Mesenchymal stem cell (in vitro differentiated cells and primary cell): ENCODE results near the gene POLDIP2.

Experiments
- DNase-seq: peaks from one replicate; pipeline ENCODE4 v3.0.0-alpha.2; 2013
- H2AFZ ChIP-seq: one replicate; pipeline ENCODE4 v1.6.1; 2013; ENCODE audit warnings: low read depth, mild to moderate bottlenecking, control low read depth, inconsistent platforms, low read length, moderate library complexity
- H2AK5ac ChIP-seq: 2 replicates; pipeline ENCODE4 v1.6.1; 2013; ENCODE audit warnings: low read length, moderate library complexity, mild to moderate bottlenecking, inconsistent platforms; ENCODE audit not compliant: severe bottlenecking
- H2BK120ac ChIP-seq: one replicate; pipeline ENCODE4 v1.6.1; 2013; ENCODE audit warnings: low read depth, mild to moderate bottlenecking, inconsistent platforms, low read length, moderate library complexity
- H2BK12ac ChIP-seq, 2 experiments: one replicate each; pipeline ENCODE4 v1.6.1; 2013; ENCODE audit warnings: inconsistent platforms in 2 of 2, low read length in 2 of 2, mild to moderate bottlenecking in 2 of 2, moderate library complexity in 2 of 2, control low read depth in 1 of 2
- H2BK15ac ChIP-seq: one replicate; pipeline ENCODE4 v1.6.1; 2013; ENCODE audit warnings: mild to moderate bottlenecking, low read depth, inconsistent platforms; ENCODE audit not compliant: poor library complexity, severe bottlenecking
- H2BK5ac ChIP-seq: 2 replicates; pipeline ENCODE4 v1.6.1; 2013; ENCODE audit warnings: low read depth, mild to moderate bottlenecking, low read length, control low read depth, inconsistent platforms; ENCODE audit not compliant: poor library complexity, severe bottlenecking
- H3K14ac ChIP-seq, 2 experiments: one replicate each; pipeline ENCODE4 v1.6.1; 2013; ENCODE audit warnings: inconsistent platforms in 2 of 2, low read length in 2 of 2, control low read depth in 1 of 2, mild to moderate bottlenecking in 1 of 2, moderate library complexity in 1 of 2
- H3K18ac ChIP-seq, 2 experiments: one replicate each; pipeline ENCODE4 v1.6.1; 2013; ENCODE audit warnings: inconsistent platforms in 2 of 2, low read length in 2 of 2, control low read depth in 1 of 2, low read depth in 1 of 2, mild to moderate bottlenecking in 1 of 2
- H3K23ac ChIP-seq, 2 experiments: one replicate each; pipeline ENCODE4 v1.6.1; 2013; ENCODE audit warnings: inconsistent platforms in 2 of 2, low read length in 2 of 2, mild to moderate bottlenecking in 2 of 2, moderate library complexity in 2 of 2, control low read depth in 1 of 2
- H3K27ac ChIP-seq: 2 replicates; pipeline ENCODE4 v1.5.1; 2013; ENCODE audit warnings: mild to moderate bottlenecking, moderate library complexity, low read length, control low read depth, inconsistent platforms; ENCODE audit not compliant: poor library complexity, severe bottlenecking
- H3K27me3 ChIP-seq, 2 experiments: 2 replicates each; pipeline versions ENCODE4 v1.6.1 to v1.7.0; 2013; ENCODE audit warnings: low read length in 2 of 2, mild to moderate bottlenecking in 2 of 2, moderate library complexity in 2 of 2, control low read depth in 1 of 2, inconsistent platforms in 1 of 2; ENCODE audit not compliant: control insufficient read depth in 1 of 2, insufficient read depth in 1 of 2
- H3K36me3 ChIP-seq, 2 experiments: 2 replicates each; pipeline versions ENCODE4 v1.6.1 to v1.7.0; 2013; ENCODE audit warnings: low read length in 2 of 2, control low read depth in 1 of 2, inconsistent platforms in 1 of 2, low read depth in 1 of 2, mild to moderate bottlenecking in 1 of 2; ENCODE audit not compliant: insufficient read depth in 2 of 2, control insufficient read depth in 1 of 2
- H3K4ac ChIP-seq, 2 experiments: one replicate each; pipeline ENCODE4 v1.6.1; 2013; ENCODE audit warnings: inconsistent platforms in 2 of 2, low read length in 2 of 2, mild to moderate bottlenecking in 2 of 2, moderate library complexity in 2 of 2, control low read depth in 1 of 2, low read depth in 1 of 2
- H3K4me1 ChIP-seq: 2 replicates; pipeline ENCODE4 v1.6.1; 2013; ENCODE audit warnings: low read depth, low read length, control low read depth; ENCODE audit not compliant: control insufficient read depth, insufficient read depth
- H3K4me2 ChIP-seq: 2 replicates; pipeline ENCODE4 v1.6.1; 2013; ENCODE audit warnings: low read length, mild to moderate bottlenecking, inconsistent platforms; ENCODE audit not compliant: poor library complexity, severe bottlenecking
- H3K4me3 ChIP-seq, 2 experiments: 2 replicates each; pipeline versions ENCODE4 v1.5.1 to v1.7.0; 2013; ENCODE audit warnings: low read length in 2 of 2, mild to moderate bottlenecking in 2 of 2, control low read depth in 1 of 2, low read depth in 1 of 2; ENCODE audit not compliant: insufficient read depth in 1 of 2
- H3K79me1 ChIP-seq: replicated peaks from 2 replicates; pipeline ENCODE4 v1.6.1; 2013; ENCODE audit warnings: mild to moderate bottlenecking, control low read depth, low read length, inconsistent platforms; ENCODE audit not compliant: poor library complexity, severe bottlenecking
- H3K9ac ChIP-seq: 2 replicates; pipeline ENCODE4 v1.7.0; 2013; ENCODE audit warnings: mild to moderate bottlenecking, low read length, moderate library complexity
- H3K9me3 ChIP-seq: 2 replicates; pipeline ENCODE4 v1.7.0; 2013; ENCODE audit warnings: mild to moderate bottlenecking, low read length; ENCODE audit not compliant: control insufficient read depth
- H4K8ac ChIP-seq: one replicate; pipeline ENCODE4 v1.6.1; 2013; ENCODE audit warnings: inconsistent platforms, mild to moderate bottlenecking, low read length, moderate library complexity
- H4K91ac ChIP-seq: one replicate; pipeline ENCODE4 v1.6.1; 2013; ENCODE audit warnings: mild to moderate bottlenecking, low read length, inconsistent platforms
- WGBS: methylation state at CpG from one replicate; pipeline ENCODE4 v1.1.7; 2013; ENCODE audit warnings: mixed read lengths; 5-methylcytosine and 5-hydroxymethylcytosine counted together

POLDIP2 gene

DNA sequence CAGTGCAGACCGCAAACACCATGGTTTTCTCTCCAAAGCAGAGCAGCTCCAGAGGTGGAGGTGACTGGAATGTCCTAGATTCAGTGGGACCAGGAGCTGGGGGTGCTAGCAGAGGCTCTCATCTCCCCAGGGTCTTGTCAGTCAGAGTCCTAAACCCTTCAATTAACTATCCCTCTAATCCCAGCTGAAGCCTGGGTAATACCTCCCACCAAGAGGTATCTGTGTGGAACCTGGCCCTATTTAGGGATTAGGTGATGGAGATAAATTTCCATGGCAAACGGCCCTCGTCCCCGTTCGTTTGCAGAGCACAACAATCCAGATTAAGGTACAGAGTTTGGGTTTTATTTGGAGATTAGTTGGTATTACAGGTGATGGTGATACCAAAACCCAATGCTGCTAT lies 5.9 kb upstream of the POLDIP2 start:
- no peak overlapping the region for H3K9ac ChIP-seq
- no peak overlapping the region for H3K18ac ChIP-seq
- no peak overlapping the region for H4K8ac ChIP-seq
- H4K91ac ChIP-seq, result no peak overlapping the region
- H2BK12ac ChIP-seq, result no peak overlapping the region
- H2BK15ac ChIP-seq, result no peak overlapping the region
- H2BK120ac ChIP-seq, result no peak overlapping the region
- H3K4ac ChIP-seq, result no peak overlapping the region
- no peak overlapping the region for H2AFZ ChIP-seq
- no peak for DNase-seq
- no peak overlapping the region for H3K27ac ChIP-seq
- no peak overlapping the region for H3K23ac ChIP-seq
- H2AK5ac ChIP-seq, result no peak overlapping the region
- no peak overlapping the region for H3K14ac ChIP-seq
- no peak overlapping the region for H3K4me2 ChIP-seq
- peaks cover under 1% of the 10 kb centered on the region for H3K4me1 ChIP-seq
- peaks cover 61% of the 10 kb centered on the region in 2 experiments for H3K36me3 ChIP-seq
- H2BK5ac ChIP-seq, result no peak overlapping the region
- H3K79me1 ChIP-seq, result peaks cover 32% of the 10 kb centered on the region
- H3K27me3 ChIP-seq, result no peaks in the 10 kb centered on the region
- no peaks in the 10 kb centered on the region for H3K9me3 ChIP-seq
- no peak overlapping the region for H3K4me3 ChIP-seq
- WGBS, result 95% methylated on average over 4 of the region's 5 CpGs

DNA sequence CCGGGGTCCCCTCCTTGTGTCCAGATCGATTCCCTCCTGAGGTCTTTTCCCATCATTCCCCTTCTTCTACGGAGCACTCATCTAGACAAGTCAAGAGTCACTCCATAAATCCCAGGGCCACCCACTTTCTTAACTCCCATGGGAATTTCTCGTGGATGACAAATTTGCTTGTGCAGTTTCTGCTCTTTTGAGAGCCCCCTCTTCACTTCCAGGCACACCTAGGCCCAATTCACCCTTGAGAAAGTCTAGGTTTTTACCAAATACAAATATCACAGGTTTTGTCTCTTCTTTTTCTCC lies 522 bp upstream of the POLDIP2 start:
- Histone ChIP-seq H3K36me3 (peaks cover 46 to 64% of the 10 kb centered on the region in 2 experiments), H3K4me2 (peak overlapping the region; percentile 76), H2BK12ac (no peak overlapping the region), H3K9ac (peak overlapping the region; percentile 99), H2AFZ (peak overlapping the region; percentile 89), H2BK5ac (no peak overlapping the region), H2BK120ac (no peak overlapping the region), H3K27ac (peak overlapping the region; percentile 56), H3K79me1 (peaks cover 65% of the 10 kb centered on the region), H2AK5ac (peak overlapping the region; percentile 4), H3K18ac (peak overlapping the region in 1 of 2 experiments; percentile 96), H4K8ac (peak overlapping the region; percentile 100), H3K9me3 (no peaks in the 10 kb centered on the region), H3K4me1 (peaks cover 10% of the 10 kb centered on the region), H3K14ac (no peak overlapping the region), H3K4ac (peak overlapping the region; percentile 80 to 83), H3K23ac (no peak overlapping the region), H2BK15ac (no peak overlapping the region), H3K27me3 (no peaks in the 10 kb centered on the region), H3K4me3 (peak overlapping the region; percentile 89 to 94), H4K91ac (peak overlapping the region; percentile 85)
- 14% methylated on average over 4 of the region's 4 CpGs for WGBS
- DNase-seq, result no peak

GRCh38 chr17:28350271-28350670 lies 7.1 kb downstream of the POLDIP2 start:
- Histone ChIP-seq H2AK5ac (no peak overlapping the region), H3K27ac (no peak overlapping the region), H3K14ac (no peak overlapping the region), H3K9me3 (no peaks in the 10 kb centered on the region), H3K4me2 (no peak overlapping the region), H3K4ac (no peak overlapping the region), H3K4me1 (peaks cover 19% of the 10 kb centered on the region), H3K79me1 (peaks cover 38% of the 10 kb centered on the region), H3K4me3 (no peak overlapping the region), H3K23ac (no peak overlapping the region), H3K27me3 (no peaks in the 10 kb centered on the region), H2AFZ (no peak overlapping the region), H4K91ac (no peak overlapping the region), H2BK5ac (no peak overlapping the region), H3K36me3 (peaks cover 70 to 95% of the 10 kb centered on the region in 2 experiments), H3K18ac (no peak overlapping the region), H2BK120ac (no peak overlapping the region), H2BK15ac (no peak overlapping the region), H2BK12ac (no peak overlapping the region), H3K9ac (no peak overlapping the region), H4K8ac (no peak overlapping the region)
- DNase-seq, result no peak
- WGBS, result 97% methylated on average over 6 of the region's 7 CpGs

DNA sequence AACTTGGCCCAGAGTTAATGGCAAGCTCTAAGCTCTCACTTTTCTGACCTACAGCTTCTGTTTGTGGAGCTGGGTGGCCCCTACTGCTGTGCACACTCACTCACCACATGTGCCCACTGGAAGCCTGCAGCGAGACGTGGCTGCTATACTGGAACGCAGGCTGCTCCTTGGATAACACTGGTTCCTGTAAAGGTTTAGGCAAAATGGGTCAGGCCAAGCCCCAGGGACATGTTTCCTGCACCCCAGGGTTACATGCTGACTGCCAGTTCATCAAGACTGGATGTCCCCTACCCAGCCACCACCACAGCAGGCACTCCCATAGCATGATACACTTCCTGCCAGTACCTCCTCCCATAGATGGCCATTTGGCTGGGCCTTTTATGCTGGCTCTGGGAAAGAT lies 8.3 kb downstream of the POLDIP2 start:
- no peak overlapping the region for H3K4ac ChIP-seq
- no peak overlapping the region for H4K8ac ChIP-seq
- H3K4me3 ChIP-seq, result no peak overlapping the region
- H2AK5ac ChIP-seq, result no peak overlapping the region
- no peak overlapping the region for H3K18ac ChIP-seq
- H3K36me3 ChIP-seq, result peaks cover 73 to 95% of the 10 kb centered on the region in 2 experiments
- H3K9me3 ChIP-seq, result no peaks in the 10 kb centered on the region
- no peak overlapping the region for H3K23ac ChIP-seq
- 95% methylated on average over 3 of the region's 3 CpGs for WGBS
- H2BK5ac ChIP-seq, result no peak overlapping the region
- H3K4me1 ChIP-seq, result peaks cover 16% of the 10 kb centered on the region
- H3K4me2 ChIP-seq, result no peak overlapping the region
- no peak overlapping the region for H2BK15ac ChIP-seq
- no peak overlapping the region for H2BK12ac ChIP-seq
- H3K9ac ChIP-seq, result no peak overlapping the region
- H3K27ac ChIP-seq, result no peak overlapping the region
- H3K14ac ChIP-seq, result no peak overlapping the region
- H3K27me3 ChIP-seq, result no peaks in the 10 kb centered on the region
- no peak overlapping the region for H2AFZ ChIP-seq
- H4K91ac ChIP-seq, result no peak overlapping the region
- peaks cover 29% of the 10 kb centered on the region for H3K79me1 ChIP-seq
- H2BK120ac ChIP-seq, result no peak overlapping the region
- DNase-seq, result no peak
